ENCODE results near the gene BSG.

- no peak for TF ChIP-seq POLR2A (IDR thresholded peaks at IDR 0.05)
- no peak for TF ChIP-seq POLR2AphosphoS5 (IDR thresholded peaks at IDR 0.05)
- TF ChIP-seq, protein P1, sequence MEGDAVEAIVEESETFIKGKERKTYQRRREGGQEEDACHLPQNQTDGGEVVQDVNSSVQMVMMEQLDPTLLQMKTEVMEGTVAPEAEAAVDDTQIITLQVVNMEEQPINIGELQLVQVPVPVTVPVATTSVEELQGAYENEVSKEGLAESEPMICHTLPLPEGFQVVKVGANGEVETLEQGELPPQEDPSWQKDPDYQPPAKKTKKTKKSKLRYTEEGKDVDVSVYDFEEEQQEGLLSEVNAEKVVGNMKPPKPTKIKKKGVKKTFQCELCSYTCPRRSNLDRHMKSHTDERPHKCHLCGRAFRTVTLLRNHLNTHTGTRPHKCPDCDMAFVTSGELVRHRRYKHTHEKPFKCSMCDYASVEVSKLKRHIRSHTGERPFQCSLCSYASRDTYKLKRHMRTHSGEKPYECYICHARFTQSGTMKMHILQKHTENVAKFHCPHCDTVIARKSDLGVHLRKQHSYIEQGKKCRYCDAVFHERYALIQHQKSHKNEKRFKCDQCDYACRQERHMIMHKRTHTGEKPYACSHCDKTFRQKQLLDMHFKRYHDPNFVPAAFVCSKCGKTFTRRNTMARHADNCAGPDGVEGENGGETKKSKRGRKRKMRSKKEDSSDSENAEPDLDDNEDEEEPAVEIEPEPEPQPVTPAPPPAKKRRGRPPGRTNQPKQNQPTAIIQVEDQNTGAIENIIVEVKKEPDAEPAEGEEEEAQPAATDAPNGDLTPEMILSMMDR (IDR thresholded peaks at IDR 0.05): no peak
Measured at GRCh38 chr19:632579-633067, 60.2 kb downstream of the BSG start.

Measured in prostate gland (tissue), 2 donors.